ENCODE measurements around the gene SPATC1L. TPM values are rescaled to one million over a fixed set of nuclear protein-coding genes. Genes with fewer than 3 reads are reported as not detected.

SPATC1L gene
- total RNA-seq, 1 donor from 2014 or later = 5.9 TPM

DNA sequence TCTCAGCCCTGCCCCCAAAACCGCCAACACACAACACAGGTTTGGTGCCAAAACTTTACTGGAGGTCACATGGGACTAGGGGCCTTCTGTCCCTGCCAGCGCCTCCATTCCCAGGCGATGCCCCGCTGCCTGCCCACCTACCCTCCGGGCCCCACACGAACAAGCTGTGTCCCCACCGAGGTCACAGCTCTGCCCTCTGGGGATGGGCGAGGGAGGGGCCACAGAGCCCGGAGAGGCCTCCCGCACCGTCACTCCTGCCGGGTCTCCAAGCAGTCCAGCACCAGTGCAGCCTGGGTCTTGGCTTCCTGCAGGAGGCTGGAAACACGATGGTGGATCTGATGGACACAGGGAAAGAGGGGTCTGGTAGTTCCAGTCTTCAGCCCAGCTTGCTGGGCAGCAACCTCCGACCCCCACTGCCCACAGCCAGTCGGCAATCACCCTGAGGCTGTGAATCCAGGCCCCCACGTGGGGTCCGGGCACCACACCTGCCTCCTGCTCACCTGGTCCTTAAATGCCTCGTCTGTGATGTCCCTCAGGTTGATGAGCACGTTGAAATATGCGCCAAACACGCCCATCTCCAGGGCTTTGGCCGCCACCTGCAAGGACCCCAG lies 47.4 kb downstream of the SPATC1L start:
- no peak for DNase-seq (ENCODE audit: low spot score)

GRCh38 chr21:46135782-46136395 lies 48.4 kb downstream of the SPATC1L start:
- DNase-seq (ENCODE audit: low spot score) = no peak

GRCh38 chr21:46131838-46132651 lies 52.2 kb downstream of the SPATC1L start:
- DNase-seq (ENCODE audit: low spot score) = no peak

DNA sequence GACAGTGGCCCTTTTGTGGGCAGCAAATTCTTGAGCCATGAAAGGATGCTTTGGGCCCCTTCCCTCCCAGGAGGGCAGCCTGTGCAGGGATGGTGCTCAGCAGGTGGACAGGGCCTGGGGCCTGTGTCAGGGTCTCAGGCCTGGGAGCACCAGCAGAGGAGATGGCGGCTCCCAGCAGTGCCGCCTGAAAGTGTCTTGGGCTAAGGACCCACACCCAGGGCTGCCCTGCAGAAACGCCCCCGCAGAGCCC lies 52.7 kb downstream of the SPATC1L start:
- DNase-seq (ENCODE audit: low spot score) = no peak

- DNase-seq (ENCODE audit: low spot score) = no peak
Observed at GRCh38 chr21:46130831-46131587, 53.2 kb downstream of the SPATC1L start.

GRCh38 chr21:46129846-46130651 lies 54.2 kb downstream of the SPATC1L start:
- DNase-seq (ENCODE audit: low spot score) = no peak

DNA sequence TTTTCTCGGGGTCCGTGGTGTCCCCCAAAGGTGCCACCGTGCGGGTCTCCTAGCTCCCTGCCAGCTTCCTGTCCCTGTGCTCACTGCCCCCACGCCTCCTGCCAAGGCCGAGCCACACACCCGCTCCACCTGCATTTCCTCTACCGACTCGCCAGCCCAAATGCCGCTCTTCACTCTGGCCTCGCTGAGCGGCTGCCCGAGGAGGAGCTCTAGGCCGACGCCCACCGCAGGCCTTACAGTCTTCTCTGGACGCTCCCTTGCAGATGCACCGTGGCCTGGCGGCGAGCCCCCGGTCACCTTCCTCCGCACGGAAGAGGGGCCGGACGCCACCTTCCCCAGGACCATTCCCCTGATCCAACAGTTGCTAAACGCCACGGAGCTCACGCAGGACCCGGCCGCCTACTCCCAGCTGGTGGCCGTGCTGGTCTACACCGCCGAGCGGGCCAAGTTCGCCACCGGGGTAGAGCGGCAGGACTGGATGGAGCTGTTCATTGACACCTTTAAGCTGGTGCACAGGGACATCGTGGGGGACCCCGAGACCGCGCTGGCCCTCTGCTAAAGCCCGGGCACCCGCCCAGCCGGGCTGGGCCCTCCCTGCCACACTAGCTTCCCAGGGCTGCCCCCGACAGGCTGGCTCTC lies 55.2 kb downstream of the SPATC1L start:
- DNase-seq (ENCODE audit: low spot score) = peak; percentile 90

DNA sequence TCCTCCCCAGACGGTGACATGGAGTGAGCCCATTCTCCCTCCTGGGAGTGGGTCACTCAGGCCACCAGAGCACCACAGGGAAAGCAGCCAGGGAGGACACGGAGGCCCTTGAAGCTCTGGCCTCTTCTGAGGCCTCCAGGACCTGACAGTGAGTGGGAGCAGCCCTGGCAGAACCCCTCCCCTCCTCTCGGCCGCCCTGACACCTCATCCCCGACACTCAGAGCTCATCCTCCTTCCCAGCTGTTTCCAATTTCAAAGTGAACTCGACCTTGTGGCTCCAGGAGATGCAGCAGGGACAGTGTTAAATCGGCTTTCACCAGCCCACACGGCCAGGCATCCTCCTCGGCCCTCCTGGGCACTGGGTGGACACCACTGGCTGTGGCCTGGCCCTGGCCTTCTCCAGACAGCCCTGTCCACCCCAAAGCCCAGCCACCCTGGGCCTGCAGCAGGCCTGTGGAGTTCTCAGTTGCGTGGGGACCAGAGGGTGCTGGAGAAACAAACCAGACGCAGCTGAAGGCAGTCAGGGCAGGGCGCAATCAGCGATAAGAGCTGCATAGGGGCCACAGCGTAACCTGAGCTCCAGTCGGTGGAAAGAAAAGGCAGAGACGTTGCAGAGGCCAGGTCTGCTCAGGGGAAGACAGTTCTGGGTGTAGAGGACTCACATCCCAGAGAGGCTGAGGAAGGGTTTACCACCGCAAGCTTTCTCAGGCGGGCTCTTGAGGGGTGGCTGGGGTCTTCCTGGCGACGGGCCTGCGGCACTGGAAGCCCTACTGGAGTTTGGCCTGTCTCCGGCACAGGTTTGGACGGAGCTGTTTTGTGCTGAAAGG lies 55.9 kb downstream of the SPATC1L start:
- DNase-seq (ENCODE audit: low spot score) = peak; percentile 71

DNA sequence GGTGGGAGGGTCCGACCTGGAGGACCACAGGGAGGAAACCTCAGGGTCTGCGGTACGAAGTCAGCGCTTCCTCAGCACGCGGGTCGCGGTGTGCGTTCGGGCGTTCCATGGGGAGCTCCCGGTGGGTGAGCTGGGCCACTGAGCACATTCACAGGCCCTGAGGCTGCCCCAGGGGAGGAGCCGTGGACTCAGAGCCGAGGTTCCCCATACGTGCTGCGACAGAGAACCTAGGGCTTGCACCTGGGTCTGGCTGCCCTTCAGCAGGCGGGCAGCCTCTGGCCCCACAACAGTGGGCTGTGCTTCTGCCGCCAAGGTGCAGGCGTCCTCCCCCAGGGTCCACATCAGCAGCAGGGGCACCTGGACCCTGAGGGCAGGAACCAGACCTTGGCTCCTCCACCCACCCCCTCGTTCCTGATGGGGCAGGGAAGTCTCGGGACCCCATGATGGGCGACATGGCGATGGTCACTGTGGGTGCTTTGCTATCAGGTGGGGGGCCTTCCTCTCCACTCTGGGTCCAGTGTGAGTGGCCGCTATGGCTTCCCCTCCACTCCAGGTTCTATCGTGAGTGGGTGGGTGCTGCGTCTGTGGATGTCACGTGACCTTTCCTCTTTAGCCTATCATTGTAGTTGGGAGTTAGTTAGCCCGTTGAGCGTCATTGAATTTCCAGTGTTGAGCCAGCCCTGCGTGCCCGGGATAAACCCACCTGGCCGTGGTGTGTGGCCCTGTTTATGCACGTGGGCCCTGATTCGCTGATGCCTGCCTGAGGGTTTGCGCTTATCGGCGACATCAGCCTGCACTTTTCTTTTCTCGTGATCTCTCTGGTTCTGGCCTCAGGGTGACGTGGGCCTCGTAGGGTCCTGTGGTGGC lies 56.8 kb downstream of the SPATC1L start:
- DNase-seq (ENCODE audit: low spot score) = peak; percentile 82

GRCh38 chr21:46126309-46127238 lies 57.7 kb downstream of the SPATC1L start:
- peak; percentile 84 for DNase-seq (ENCODE audit: low spot score)

DNA sequence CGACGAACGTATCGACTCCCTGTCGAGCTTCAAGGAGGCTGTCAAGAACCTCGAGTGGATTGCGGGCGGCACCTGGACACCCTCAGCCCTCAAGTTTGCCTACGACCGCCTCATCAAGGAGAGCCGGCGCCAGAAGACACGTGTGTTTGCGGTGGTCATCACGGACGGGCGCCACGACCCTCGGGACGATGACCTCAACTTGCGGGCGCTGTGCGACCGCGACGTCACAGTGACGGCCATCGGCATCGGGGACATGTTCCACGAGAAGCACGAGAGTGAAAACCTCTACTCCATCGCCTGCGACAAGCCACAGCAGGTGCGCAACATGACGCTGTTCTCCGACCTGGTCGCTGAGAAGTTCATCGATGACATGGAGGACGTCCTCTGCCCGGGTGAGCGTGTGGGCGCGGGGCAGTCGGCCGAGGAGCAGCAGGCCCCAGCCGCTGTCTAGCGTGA lies 58.4 kb downstream of the SPATC1L start:
- DNase-seq (ENCODE audit: low spot score) = no peak

GRCh38 chr21:46124926-46125845 lies 59.1 kb downstream of the SPATC1L start:
- peak; percentile 85 for DNase-seq (ENCODE audit: low spot score)

GRCh38 chr21:46124083-46124925 lies 60.0 kb downstream of the SPATC1L start:
- DNase-seq (ENCODE audit: low spot score) = peak; percentile 82

DNA sequence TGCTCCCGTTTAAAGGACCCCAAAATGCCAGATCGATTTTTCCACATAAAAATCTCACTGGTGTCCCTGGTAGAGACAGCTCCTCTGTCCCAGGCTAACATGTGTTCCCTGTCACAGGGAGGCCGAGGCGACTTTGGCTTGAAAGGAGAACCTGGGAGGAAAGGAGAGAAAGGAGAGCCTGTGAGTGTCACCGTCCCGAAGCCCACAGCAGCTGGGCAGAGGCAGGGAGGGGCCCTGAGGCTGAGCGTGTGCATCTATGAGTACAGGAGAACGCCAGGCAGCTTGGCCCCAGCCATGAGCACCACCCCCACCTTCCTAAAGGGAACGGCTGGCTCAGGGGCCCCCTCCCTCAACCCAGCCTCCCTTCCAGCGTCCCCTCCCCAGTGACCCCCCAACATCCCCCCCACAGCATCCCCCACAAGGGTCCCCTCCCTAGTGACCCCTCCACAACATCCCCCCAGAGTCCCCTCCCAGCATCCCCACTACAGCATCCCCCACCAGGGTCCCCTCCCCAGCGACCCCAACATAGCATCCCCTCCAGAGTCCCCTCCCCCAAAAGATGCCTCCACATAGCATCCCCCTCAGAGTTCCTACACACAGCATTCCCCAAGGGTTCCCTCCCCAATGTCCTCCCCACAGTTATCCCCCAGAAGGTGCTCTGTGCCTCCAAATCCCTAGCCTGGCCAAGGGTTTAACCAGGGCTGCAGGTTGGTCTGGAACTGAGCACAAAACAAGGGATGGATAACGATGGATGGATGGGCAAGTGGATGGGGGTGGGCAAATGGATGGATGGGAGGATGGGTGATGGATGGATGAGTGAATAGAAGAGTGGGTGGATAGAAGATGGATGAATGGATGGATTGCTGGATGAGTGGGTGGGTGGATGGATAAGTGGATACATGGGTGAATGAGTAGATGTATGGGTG lies 61.2 kb downstream of the SPATC1L start:
- DNase-seq (ENCODE audit: low spot score) = peak; percentile 65
